ENCODE data around the gene ZBTB47.

Gene ZBTB47

GRCh38 chr3:42712344-42712648 is 58.8 kb downstream of the ZBTB47 start:
- DNase-seq (ENCODE audit: insufficient read length) (no peak), FAIRE-seq (no peak)
- TF ChIP-seq POLR2A (IDR thresholded peaks at IDR 0.05; ENCODE audit: low read depth, low read length) (no peak), TAF1 (IDR thresholded peaks at IDR 0.05; ENCODE audit: borderline replicate concordance, low read depth, low read length) (no peak), POLR2AphosphoS5 (IDR thresholded peaks at IDR 0.05; ENCODE audit: low read depth, low read length) (no peak)

GRCh38 chr3:42712688-42713372 is 59.3 kb downstream of the ZBTB47 start:
- DNase-seq (ENCODE audit: insufficient read length) = peak; percentile 5
- FAIRE-seq = no peak
- TF ChIP-seq POLR2A (IDR thresholded peaks at IDR 0.05; ENCODE audit: low read depth, low read length) (no peak), POLR2AphosphoS5 (IDR thresholded peaks at IDR 0.05; ENCODE audit: low read depth, low read length) (no peak), TAF1 (IDR thresholded peaks at IDR 0.05; ENCODE audit: borderline replicate concordance, low read depth, low read length) (no peak)

- DNase-seq (ENCODE audit: insufficient read length) (no peak), FAIRE-seq (no peak)
Measured at GRCh38 chr3:42713747-42714146, 60.2 kb downstream of the ZBTB47 start.

GRCh38 chr3:42714171-42714852 is 60.8 kb downstream of the ZBTB47 start:
- TF ChIP-seq POLR2AphosphoS5 (IDR thresholded peaks at IDR 0.05; ENCODE audit: low read depth, low read length) (no peak), POLR2A (IDR thresholded peaks at IDR 0.05; ENCODE audit: low read depth, low read length) (no peak), TAF1 (IDR thresholded peaks at IDR 0.05; ENCODE audit: borderline replicate concordance, low read depth, low read length) (no peak)
- FAIRE-seq (no peak), DNase-seq (ENCODE audit: insufficient read length) (no peak)

More at GRCh38 chr3:42713747-42714146, 60.2 kb downstream of the ZBTB47 start:
- TF ChIP-seq TAF1 (IDR thresholded peaks at IDR 0.05; ENCODE audit: borderline replicate concordance, low read depth, low read length) = no peak
- TF ChIP-seq POLR2AphosphoS5 (IDR thresholded peaks at IDR 0.05; ENCODE audit: low read depth, low read length) = no peak
- no peak for TF ChIP-seq POLR2A (IDR thresholded peaks at IDR 0.05; ENCODE audit: low read depth, low read length)
